HG03520 (cell line): ENCODE data around the gene PDE4D.
A peak's percentile ranks its signal among the peaks of the same experiment; 100 is the strongest.

Experiments used
- ATAC-seq: cut with Tn5 transposase; IDR thresholded peaks from one replicate; pipeline ENCODE4 v1.9.1; 2021; ENCODE audit warnings: mild to moderate bottlenecking, moderate library complexity; ENCODE audit not compliant: unreplicated experiment

PDE4D gene

GRCh38 chr5:59665086-59665831 is 228.3 kb downstream of the PDE4D start:
- no peak for ATAC-seq

- ATAC-seq = no peak
Observed at GRCh38 chr5:59661954-59662615, 231.4 kb downstream of the PDE4D start.

- no peak for ATAC-seq
Observed at GRCh38 chr5:59661311-59661710, 232.2 kb downstream of the PDE4D start.

- ATAC-seq = peak; percentile 51
Observed at GRCh38 chr5:59660737-59661136, 232.8 kb downstream of the PDE4D start.

- no peak for ATAC-seq
Observed at GRCh38 chr5:59656351-59657254, 236.9 kb downstream of the PDE4D start.

- no peak for ATAC-seq
Observed at GRCh38 chr5:59655693-59656309, 237.7 kb downstream of the PDE4D start.

GRCh38 chr5:59654691-59655090 is 238.8 kb downstream of the PDE4D start:
- ATAC-seq = no peak

- no peak for ATAC-seq
Observed at GRCh38 chr5:59652449-59652848, 241.1 kb downstream of the PDE4D start.

GRCh38 chr5:59648949-59649921 is 244.3 kb downstream of the PDE4D start:
- ATAC-seq = no peak

- no peak for ATAC-seq
Observed at GRCh38 chr5:59648038-59648831, 245.3 kb downstream of the PDE4D start.

GRCh38 chr5:59645380-59645779 is 248.1 kb downstream of the PDE4D start:
- no peak for ATAC-seq

- ATAC-seq = no peak
Observed at GRCh38 chr5:59640411-59640810, 253.1 kb downstream of the PDE4D start.

- ATAC-seq = no peak
Observed at GRCh38 chr5:59637884-59638580, 255.5 kb downstream of the PDE4D start.

- no peak for ATAC-seq
Observed at GRCh38 chr5:59629561-59629960, 264.0 kb downstream of the PDE4D start.

GRCh38 chr5:59628062-59628828 is 265.3 kb downstream of the PDE4D start:
- no peak for ATAC-seq

- ATAC-seq = no peak
Observed at GRCh38 chr5:59624898-59625297, 268.6 kb downstream of the PDE4D start.

GRCh38 chr5:59622848-59623247 is 270.7 kb downstream of the PDE4D start:
- ATAC-seq = no peak

GRCh38 chr5:59621477-59621876 is 272.0 kb downstream of the PDE4D start:
- no peak for ATAC-seq
